GF-D8 (cell line): ENCODE data around the gene C11orf42.

ENCODE experiments used
- DNase-seq: peaks from one replicate; lab custom pipeline; 2025; lab: John Stamatoyannopoulos, UW

The C11orf42 gene

DNA sequence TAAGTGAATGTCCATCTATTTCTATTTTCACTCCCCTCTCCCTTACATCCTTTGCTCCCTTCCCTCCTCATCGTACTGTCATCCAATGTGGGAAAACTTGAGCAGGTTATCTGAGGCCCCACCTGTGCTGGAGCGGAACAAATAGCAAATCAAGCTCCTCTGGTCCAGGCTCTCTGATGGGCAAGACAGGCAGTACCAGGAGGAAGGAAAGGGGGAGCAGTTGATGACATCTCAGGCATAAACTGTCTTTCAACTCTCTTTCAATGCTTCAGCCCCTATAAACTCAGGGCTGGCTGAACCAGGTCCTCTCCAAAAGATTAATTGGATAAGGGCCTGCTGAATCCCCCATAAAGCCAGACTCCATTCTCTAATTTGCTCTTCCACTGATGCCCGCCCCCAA lies 52.8 kb downstream of the C11orf42 start:
- DNase-seq, result no peak

DNA sequence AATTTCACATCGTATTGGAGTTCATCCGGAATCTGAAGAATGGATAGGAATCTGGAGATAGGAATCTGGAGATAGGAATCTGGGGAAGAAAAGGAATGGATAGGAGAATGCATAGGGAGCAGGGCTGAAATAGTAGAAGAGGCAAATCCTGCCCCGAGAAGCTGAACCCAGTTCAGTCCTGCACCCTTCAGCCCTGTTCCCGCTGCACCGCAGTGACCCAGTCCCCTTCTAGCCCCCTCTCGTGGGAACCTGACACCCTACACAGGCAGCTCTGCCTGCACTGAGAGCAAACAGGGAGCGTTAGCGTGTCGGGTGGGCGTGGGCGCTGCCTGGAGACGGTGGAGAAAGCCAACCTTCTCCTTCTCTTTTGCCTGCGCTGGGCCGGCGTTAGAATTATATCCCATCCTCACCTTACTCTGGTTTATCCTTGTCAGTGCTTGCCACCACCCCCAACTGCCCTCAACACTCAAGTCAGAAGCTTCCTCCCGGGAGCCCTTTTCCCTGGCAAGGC lies 53.3 kb downstream of the C11orf42 start:
- DNase-seq, result no peak

DNA sequence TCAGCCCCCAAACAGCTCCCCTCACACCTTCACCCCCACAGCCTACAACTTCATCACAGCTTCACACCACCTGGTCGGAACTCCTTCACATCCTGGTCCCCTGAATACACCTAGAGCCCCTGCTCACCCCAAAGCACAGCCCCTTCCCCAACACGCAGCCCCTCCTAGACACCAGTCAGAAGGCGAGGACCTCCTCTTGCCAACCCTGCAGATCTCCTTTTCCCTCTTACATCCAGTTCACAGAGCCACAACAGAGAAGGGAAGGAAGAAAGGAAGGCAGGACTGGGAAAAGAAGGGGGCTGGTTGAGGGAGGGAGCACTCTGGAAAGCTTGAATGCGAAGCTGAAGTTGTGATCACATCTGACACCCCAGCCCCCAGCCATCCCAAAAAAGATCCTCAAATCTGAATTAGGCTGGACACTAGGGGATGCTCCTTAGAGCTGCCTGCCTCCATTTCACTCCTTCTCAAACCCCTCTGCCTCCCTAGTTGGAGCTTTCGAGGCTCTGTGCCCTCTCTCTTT lies 54.9 kb downstream of the C11orf42 start:
- no peak for DNase-seq
